ENCODE measurements around the gene HOXC6. TPM values are rescaled to one million over a fixed set of nuclear protein-coding genes. Genes with fewer than 3 reads are reported as not detected.
"Not testable (repeated sequence)": the region's sequence is repeated elsewhere in the genome, so short reads cannot be mapped to it uniquely, and the experiment has no call there.

The HOXC6 gene
- total RNA-seq, 1 experiment from 2014 or later, result 2.8 TPM

DNA sequence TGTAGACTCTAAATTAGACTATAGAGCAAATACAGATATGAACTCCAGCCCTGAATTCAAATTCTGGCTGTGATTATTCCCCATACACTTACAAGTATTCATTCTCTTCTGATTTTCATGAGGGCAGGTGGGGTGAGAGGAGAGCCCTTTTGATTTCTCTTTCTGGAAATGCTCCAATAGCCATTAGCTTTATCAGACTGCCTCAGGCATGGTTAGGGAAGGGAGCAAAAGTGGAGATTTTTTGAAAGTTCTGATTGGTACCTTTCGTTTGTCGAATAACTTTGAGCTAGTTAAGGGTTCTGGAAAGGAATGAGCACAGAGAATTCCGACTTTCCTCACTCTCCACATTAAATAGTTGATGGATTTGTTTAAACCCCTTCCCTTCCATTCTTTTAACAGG, 12.4 kb downstream of the HOXC6 start:
- intact Hi-C loops (cut with micrococcal nuclease), result no loop called here
- H3K4me1 ChIP-seq (ENCODE audit: insufficient read depth, low read length), result peaks cover 11% of the 10 kb centered on the region

GRCh38 chr12:54041097-54041690, 13.0 kb downstream of the HOXC6 start:
- ChIA-PET POLR2A (ENCODE audit: unreplicated experiment) (interaction anchor here (0.6 kb wide), 1 partner anchor 150 kb away, joined by 3 read pairs; no protein-coding TSS in a partner anchor), CTCF (no interaction called here)
- Histone ChIP-seq H3K4me1 (ENCODE audit: insufficient read depth, low read length) (peaks cover 11% of the 10 kb centered on the region), H3K79me2 (ENCODE audit: low read length) (no peaks in the 10 kb centered on the region), H3K9me2 (replicated peaks; ENCODE audit: low read length) (no peaks in the 10 kb centered on the region), H3K27me3 (ENCODE audit: low read length) (no peaks in the 10 kb centered on the region), H3K27ac (ENCODE audit: low read length) (no peak overlapping the region), H3K4me3 (ENCODE audit: low read length) (no peak overlapping the region), H4K20me1 (ENCODE audit: low read length) (no peaks in the 10 kb centered on the region), H3K36me3 (ENCODE audit: low read depth, low read length) (no peaks in the 10 kb centered on the region), H3K9ac (ENCODE audit: low read length) (no peak overlapping the region), H2AFZ (ENCODE audit: low read length) (no peak overlapping the region), H3F3A (ENCODE audit: low read length, unreplicated experiment) (no peaks in the 10 kb centered on the region), H3K4me2 (ENCODE audit: low read length) (no peak overlapping the region), H3K9me3 (ENCODE audit: low read length) (no peaks in the 10 kb centered on the region)
- ATAC-seq (no peak), DNase-seq (no peak)
- intact Hi-C loops (cut with micrococcal nuclease), result no loop called here
- BruUV-seq (replicated peaks), result no TSS peak
- TF ChIP-seq EZH2 (IDR thresholded peaks at IDR 0.05; ENCODE audit: low read length, unreplicated experiment), result no peak

More for the DNA sequence above, 12.4 kb downstream of the HOXC6 start:
- Histone ChIP-seq H3K27ac (ENCODE audit: low read length) (no peak overlapping the region), H3K36me3 (ENCODE audit: low read depth, low read length) (no peaks in the 10 kb centered on the region), H3K9ac (ENCODE audit: low read length) (no peak overlapping the region), H3K79me2 (ENCODE audit: low read length) (no peaks in the 10 kb centered on the region), H3K4me3 (ENCODE audit: low read length) (no peak overlapping the region), H3K27me3 (ENCODE audit: low read length) (no peaks in the 10 kb centered on the region), H3K9me3 (ENCODE audit: low read length) (no peaks in the 10 kb centered on the region), H3K9me2 (replicated peaks; ENCODE audit: low read length) (no peaks in the 10 kb centered on the region), H3K4me2 (ENCODE audit: low read length) (no peak overlapping the region), H3F3A (ENCODE audit: low read length, unreplicated experiment) (no peaks in the 10 kb centered on the region), H2AFZ (ENCODE audit: low read length) (no peak overlapping the region), H4K20me1 (ENCODE audit: low read length) (no peaks in the 10 kb centered on the region)
- DNase-seq (no peak), ATAC-seq (no peak)
- TF ChIP-seq CTCF (conservative IDR thresholded peaks at IDR 0.05; ENCODE audit: low read depth, low read length) (no peak), EZH2phosphoT487 (IDR thresholded peaks at IDR 0.05; ENCODE audit: borderline replicate concordance, low read length) (no peak), EZH2 (IDR thresholded peaks at IDR 0.05; ENCODE audit: low read length, unreplicated experiment) (no peak)
- no TSS peak for BruUV-seq (replicated peaks)
- ChIA-PET CTCF (no interaction called here), POLR2A (ENCODE audit: unreplicated experiment) (interaction anchor here (0.6 kb wide), 1 partner anchor 151 kb away, joined by 3 read pairs; no protein-coding TSS in a partner anchor)

DNA sequence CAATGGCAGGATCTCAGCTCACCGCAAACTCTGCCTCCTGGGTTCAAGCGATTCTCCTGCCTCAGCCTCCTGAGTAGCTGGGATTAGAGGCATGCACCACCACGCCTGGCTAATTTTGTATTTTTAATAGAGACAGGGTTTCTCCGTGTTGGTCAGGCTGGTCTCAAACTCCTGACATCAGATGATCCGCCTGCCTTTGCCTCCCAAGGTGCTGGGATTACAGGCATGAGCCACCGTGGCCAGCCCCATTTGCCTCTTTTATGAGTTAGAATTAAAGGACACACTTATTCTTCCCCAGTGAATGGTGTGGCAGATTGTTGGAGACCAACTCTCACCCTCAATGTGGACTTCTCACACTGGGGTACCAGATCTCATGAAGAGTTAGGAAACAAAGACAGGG, 13.8 kb downstream of the HOXC6 start:
- H3K4me2 ChIP-seq (ENCODE audit: low read length); H2AFZ ChIP-seq (ENCODE audit: low read length); ATAC-seq; POLR2A ChIA-PET (ENCODE audit: unreplicated experiment); intact Hi-C loops (cut with micrococcal nuclease); H3K27me3 ChIP-seq (ENCODE audit: low read length); H3K4me1 ChIP-seq (ENCODE audit: insufficient read depth, low read length); H3K79me2 ChIP-seq (ENCODE audit: low read length); H3K9me3 ChIP-seq (ENCODE audit: low read length); DNase-seq; H3K9me2 ChIP-seq (replicated peaks; ENCODE audit: low read length); H3K4me3 ChIP-seq (ENCODE audit: low read length); H3K27ac ChIP-seq (ENCODE audit: low read length); H3F3A ChIP-seq (ENCODE audit: low read length, unreplicated experiment); H4K20me1 ChIP-seq (ENCODE audit: low read length); CTCF ChIA-PET; BruUV-seq (replicated peaks); H3K9ac ChIP-seq (ENCODE audit: low read length); H3K36me3 ChIP-seq (ENCODE audit: low read depth, low read length): not testable (repeated sequence)

Data from PC-3 (cell line).